ENCODE results near the gene KDM4C.

KDM4C gene

DNA sequence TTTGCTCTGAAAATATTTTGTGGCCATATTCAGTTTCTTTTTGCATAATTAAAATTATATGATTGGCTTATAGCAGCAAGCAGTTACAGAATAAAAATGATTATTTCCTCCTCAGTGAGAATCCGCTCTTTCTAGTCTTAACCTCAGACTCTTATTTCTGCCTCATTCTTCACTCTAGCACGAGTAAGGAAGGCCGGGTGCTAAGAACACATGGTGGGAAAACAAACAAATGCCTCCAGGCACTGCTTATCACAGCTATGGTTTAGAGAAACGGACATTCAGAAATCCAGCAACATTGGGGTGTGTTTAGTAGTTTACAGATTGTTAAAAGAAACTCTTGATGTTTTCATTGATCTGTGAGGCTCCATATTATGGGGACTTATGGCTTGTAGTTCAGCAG lies 168.7 kb downstream of the KDM4C start:
- Histone ChIP-seq H3K27me3 (no peaks in the 10 kb centered on the region), H3K36me3 (no peaks in the 10 kb centered on the region), H3K4me1 (peaks cover 44% of the 10 kb centered on the region), H3K4me3 (ENCODE audit: low read depth, low read length) (no peak overlapping the region), H3K9me3 (no peaks in the 10 kb centered on the region)
- TF ChIP-seq, protein P1, sequence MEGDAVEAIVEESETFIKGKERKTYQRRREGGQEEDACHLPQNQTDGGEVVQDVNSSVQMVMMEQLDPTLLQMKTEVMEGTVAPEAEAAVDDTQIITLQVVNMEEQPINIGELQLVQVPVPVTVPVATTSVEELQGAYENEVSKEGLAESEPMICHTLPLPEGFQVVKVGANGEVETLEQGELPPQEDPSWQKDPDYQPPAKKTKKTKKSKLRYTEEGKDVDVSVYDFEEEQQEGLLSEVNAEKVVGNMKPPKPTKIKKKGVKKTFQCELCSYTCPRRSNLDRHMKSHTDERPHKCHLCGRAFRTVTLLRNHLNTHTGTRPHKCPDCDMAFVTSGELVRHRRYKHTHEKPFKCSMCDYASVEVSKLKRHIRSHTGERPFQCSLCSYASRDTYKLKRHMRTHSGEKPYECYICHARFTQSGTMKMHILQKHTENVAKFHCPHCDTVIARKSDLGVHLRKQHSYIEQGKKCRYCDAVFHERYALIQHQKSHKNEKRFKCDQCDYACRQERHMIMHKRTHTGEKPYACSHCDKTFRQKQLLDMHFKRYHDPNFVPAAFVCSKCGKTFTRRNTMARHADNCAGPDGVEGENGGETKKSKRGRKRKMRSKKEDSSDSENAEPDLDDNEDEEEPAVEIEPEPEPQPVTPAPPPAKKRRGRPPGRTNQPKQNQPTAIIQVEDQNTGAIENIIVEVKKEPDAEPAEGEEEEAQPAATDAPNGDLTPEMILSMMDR (IDR thresholded peaks at IDR 0.05; ENCODE audit: low read depth, low read length), result no peak
- DNase-seq, result no peak

DNA sequence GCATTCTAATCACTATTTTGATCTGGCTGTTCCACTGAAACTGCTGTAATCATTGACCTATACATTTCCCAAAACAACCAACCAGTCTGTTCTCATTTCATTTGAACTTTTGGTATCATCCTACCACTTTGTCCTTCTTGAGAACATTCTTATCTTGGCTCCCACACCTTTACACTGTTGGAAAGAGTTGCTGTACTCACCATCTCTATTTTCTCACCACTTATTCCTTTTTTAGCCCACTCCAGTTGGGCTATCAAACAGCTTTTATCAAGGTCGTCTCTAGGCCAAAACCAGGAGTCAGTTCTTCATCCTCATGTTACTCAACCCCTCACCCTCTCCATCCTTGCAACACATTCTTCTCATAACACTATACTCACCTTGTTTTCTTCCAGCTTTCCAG lies 170.1 kb downstream of the KDM4C start:
- H3K4me1 ChIP-seq, result peaks cover 31% of the 10 kb centered on the region
- TF ChIP-seq, protein P1 (IDR thresholded peaks at IDR 0.05; ENCODE audit: low read depth, low read length), result no peak
- no peaks in the 10 kb centered on the region for H3K27me3 ChIP-seq
- no peak overlapping the region for H3K4me3 ChIP-seq (ENCODE audit: low read depth, low read length)
- H3K9me3 ChIP-seq, result no peaks in the 10 kb centered on the region
- no peak for DNase-seq
- H3K36me3 ChIP-seq, result no peaks in the 10 kb centered on the region

DNA sequence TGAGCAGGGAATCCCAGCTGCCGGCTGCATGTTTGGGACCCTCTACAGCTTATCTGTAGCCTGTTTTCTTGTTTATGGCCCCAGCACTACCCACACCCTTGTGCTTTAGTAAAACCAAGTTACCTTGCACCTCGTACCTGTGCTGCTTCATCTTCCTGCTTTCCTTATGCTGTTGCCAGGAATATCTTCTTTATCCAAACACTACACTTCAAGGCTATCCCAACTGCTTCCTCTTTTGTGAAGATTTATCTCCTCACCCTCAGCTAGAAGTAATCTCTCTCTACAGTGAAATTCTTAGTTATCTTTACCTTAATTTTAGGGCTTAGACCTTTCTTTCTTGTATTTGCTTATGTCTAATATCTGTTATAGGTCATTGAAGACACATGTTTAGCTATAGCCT lies 171.1 kb downstream of the KDM4C start:
- peaks cover 21% of the 10 kb centered on the region for H3K4me1 ChIP-seq
- no peaks in the 10 kb centered on the region for H3K9me3 ChIP-seq
- TF ChIP-seq, protein P1 (IDR thresholded peaks at IDR 0.05; ENCODE audit: low read depth, low read length), result no peak
- H3K4me3 ChIP-seq (ENCODE audit: low read depth, low read length), result no peak overlapping the region
- H3K36me3 ChIP-seq, result no peaks in the 10 kb centered on the region
- no peaks in the 10 kb centered on the region for H3K27me3 ChIP-seq
- DNase-seq, result no peak

- Histone ChIP-seq H3K4me3 (ENCODE audit: low read depth, low read length) (no peak overlapping the region), H3K27me3 (no peaks in the 10 kb centered on the region), H3K36me3 (no peaks in the 10 kb centered on the region), H3K4me1 (peaks cover 14% of the 10 kb centered on the region), H3K9me3 (no peaks in the 10 kb centered on the region)
- DNase-seq, result no peak
- TF ChIP-seq, protein P1 (IDR thresholded peaks at IDR 0.05; ENCODE audit: low read depth, low read length), result no peak
Observed at GRCh38 chr9:6929441-6930215, 171.9 kb downstream of the KDM4C start.

- TF ChIP-seq, protein P1 (IDR thresholded peaks at IDR 0.05; ENCODE audit: low read depth, low read length), result no peak
- DNase-seq, result no peak
- no peaks in the 10 kb centered on the region for H3K9me3 ChIP-seq
- no peaks in the 10 kb centered on the region for H3K36me3 ChIP-seq
- H3K4me1 ChIP-seq, result peaks cover 5% of the 10 kb centered on the region
- no peak overlapping the region for H3K4me3 ChIP-seq (ENCODE audit: low read depth, low read length)
- no peaks in the 10 kb centered on the region for H3K27me3 ChIP-seq
Observed at GRCh38 chr9:6930827-6931226, 173.1 kb downstream of the KDM4C start.

- DNase-seq, result no peak
- TF ChIP-seq, protein P1 (IDR thresholded peaks at IDR 0.05; ENCODE audit: low read depth, low read length), result no peak
- Histone ChIP-seq H3K4me3 (ENCODE audit: low read depth, low read length) (no peak overlapping the region), H3K27me3 (no peaks in the 10 kb centered on the region), H3K4me1 (peaks cover 3% of the 10 kb centered on the region; the same call in 1 of the 2 replicates), H3K36me3 (no peaks in the 10 kb centered on the region), H3K9me3 (no peaks in the 10 kb centered on the region)
Observed at GRCh38 chr9:6931913-6932312, 174.1 kb downstream of the KDM4C start.

All from BE2C (cell line).